Effector CD8-positive, alpha-beta T cell (primary cell): ENCODE data around the gene POLR2I.
"Not testable (repeated sequence)": the region's sequence is repeated elsewhere in the genome, so short reads cannot be mapped to it uniquely, and the experiment has no call there.

ENCODE experiments used
- DNase-seq: peaks from one replicate; lab custom pipeline; 2025; lab: John Stamatoyannopoulos, UW

POLR2I gene

GRCh38 chr19:36101550-36102327 lies 12.9 kb downstream of the POLR2I start:
- DNase-seq = no peak

- DNase-seq = no peak
Observed at GRCh38 chr19:36100476-36100875, 14.2 kb downstream of the POLR2I start.

GRCh38 chr19:36099166-36099785 lies 15.4 kb downstream of the POLR2I start:
- no peak for DNase-seq

- DNase-seq = no peak
Observed at GRCh38 chr19:36097036-36097435, 17.6 kb downstream of the POLR2I start.

DNA sequence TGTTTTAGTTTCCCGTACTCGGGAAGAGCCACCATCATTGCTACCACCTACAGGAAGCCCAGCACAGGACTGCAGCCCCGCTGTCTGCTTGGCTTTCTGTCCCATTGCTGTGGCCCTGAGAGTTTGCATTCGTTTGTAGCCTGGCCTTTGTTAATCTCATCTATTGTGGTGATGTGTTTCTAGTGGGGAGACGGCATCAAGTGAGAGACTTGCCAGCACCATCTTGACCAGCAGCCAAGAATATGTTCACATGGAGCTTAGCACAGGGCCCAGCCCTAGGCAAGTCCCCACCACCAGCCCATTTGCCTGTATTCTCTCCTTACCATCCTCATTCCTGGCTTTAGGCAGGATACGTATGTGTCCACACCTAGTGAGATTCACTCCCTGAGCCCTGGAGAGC lies 21.0 kb downstream of the POLR2I start:
- DNase-seq = no peak

DNA sequence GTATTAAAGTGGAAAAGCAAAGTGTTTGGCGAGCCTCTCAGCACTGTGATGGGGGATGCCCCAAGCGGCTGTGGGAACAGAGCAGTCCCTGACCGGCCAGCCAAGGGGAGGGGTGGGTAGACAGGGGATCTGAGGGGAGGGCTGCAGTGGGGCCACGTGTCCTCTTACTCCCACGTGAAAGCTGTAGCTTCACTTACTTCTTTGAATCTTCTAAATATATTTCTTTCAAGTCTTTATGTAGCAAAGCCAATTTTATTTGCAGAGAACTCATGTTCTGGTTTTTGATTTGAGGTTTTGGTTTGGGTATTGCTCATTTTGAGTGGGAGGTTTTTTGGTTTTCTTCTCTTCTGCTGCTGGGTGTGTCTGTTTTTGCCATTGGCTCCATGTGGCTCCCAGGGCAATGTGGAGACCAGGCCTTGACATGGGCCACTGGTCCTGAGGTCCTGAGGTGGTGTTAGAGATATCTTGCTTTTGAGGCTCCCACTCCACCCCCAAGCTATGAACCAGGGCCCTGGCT lies 21.5 kb downstream of the POLR2I start:
- no peak for DNase-seq

DNA sequence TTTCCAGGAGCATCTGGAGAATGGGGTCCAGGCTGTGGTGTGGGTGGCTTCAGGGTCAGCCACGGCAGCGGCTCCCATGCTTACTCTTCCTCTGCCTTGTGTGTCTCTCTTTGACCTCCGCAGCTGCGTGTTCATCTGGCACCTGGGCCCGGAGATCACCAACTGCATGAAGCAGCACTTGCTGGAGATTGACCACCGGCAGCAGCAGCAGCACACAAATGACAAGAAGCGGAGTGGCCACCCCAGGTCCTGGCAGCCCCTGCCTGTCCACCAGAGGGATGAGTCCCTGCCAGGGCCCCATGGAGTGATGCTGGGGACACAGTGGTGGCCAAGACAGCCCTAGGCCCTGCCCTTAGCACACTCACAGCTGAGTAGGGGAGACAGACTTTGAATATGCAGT lies 22.1 kb downstream of the POLR2I start:
- DNase-seq = no peak

DNA sequence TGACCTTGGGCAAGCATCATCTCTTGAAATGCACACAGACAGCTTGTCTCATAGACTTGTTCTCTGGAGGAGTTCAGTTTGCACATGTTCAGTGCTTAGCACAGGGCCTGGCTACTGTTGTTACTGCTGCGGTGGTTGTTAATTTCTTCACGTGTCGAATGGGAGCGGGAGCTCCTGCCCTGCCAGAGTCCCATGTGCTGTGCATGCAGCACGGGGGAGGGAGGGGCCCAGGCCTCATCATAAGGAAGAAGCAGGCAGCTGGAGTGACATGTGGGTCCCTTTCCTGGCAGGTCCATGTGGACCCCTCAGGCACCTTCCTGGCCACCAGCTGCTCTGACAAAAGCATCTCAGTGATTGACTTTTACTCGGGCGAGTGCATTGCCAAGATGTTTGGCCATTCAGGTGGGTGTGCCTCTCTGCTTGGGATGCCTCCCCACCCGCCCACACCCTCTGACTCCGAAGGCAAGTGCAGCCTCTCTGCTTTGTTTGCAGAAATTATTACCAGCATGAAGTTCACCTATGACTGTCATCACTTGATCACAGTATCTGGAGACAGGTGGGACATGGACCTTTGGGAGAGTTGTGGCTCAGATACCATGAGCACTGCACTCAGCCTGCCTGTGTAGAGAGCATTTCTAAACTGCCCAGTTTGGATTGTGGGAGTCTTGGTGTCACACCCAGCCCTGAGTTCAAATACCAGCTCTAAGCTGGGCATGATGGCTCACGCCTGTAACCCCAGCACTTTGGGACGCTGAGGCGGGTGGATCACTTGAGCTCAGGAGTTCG lies 23.6 kb downstream of the POLR2I start:
- DNase-seq = no peak

DNA sequence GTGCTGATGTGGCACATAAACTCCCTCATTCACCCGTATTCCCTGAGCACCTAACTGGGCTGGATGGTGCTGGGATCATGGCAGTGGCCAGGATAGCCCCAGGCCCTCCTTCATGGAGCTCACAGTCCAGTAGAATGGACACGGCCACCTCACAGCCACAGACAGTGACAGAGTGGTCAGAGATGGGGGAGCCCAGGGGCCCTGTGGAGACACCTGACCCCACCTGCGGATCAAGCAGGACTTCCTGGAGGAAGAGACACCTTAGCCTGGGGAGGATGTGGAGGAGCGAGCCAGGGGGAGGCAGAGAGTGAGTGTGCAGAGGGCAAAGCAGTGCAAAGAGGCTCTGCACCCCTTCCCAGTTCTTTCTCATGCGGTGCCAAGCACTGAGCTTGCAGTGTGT lies 24.8 kb downstream of the POLR2I start:
- DNase-seq = no peak

DNA sequence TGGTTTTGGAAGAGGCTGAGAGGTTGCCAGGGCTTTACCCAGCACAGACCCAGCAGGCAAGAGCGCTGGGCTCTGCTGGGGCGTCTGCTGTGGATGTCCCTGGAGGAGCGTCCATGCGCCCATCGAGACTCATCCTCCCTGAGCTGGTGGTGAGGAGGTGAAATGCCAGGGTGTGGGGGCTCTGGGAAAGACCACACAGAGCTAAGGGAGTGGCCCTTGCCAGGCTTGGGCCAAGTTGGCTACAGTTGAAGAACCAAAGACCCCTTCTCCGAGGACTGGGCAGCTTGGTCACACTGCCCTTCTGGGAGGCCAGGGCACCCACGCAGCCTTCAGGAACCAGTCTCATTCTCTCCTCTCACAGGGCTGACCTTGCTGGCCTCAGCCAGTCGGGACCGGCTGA lies 28.3 kb downstream of the POLR2I start:
- no peak for DNase-seq

DNA sequence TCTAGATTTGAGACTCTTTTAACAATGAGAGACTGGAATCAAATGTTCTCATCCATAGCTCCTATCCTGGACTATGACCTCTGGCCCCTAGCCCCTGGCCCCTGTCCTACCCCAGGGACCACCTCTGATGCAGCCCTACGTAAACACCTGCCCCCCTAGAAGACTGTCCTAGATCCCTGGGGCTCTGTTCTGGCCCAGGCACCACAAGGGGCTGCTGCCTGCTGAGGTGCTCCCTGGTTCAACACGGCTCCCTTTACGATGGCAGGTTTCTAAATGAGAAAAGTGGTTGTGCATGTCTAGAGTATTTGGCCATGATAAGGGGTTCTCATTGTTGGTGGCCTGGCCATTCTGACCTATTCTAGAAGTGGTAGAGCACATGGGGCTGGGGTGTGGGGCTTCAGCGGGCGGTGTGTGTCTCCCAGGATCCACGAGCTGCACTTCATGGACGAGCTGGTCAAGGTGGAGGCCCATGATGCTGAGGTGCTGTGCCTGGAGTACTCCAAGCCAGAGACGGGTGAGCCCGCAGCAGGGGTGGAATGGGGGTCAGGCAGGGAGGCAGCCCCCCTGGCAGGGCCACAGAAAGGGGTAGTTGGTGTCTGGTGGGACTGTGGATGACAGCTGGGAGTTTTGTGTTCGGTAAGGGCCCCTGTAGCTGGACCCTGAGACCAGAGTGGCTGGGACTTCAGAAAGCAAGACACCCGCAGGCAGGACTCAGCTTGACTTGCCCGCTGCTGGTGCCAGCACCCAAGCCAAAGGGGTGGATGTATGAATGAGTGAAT lies 30.3 kb downstream of the POLR2I start:
- DNase-seq = no peak

DNA sequence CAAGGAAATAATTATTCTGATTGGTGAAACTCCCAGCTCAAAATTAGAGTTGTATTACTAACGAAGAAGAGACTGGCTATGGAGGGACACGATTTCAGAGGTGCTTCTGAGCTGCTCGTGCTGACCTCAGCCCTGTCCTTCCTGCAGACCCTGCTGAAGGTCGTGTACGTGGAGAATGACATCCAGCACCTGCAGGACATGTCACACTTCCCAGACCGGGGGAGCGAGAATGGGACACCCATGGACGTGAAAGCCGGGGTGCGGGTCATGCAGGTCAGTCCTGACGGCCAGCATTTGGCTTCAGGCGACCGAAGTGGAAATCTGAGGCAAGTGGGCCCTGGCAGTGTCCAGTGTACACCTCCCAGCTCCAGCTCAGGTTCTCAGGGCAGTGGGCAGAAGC lies 31.8 kb downstream of the POLR2I start:
- DNase-seq = no peak

GRCh38 chr19:36081894-36082293 lies 32.8 kb downstream of the POLR2I start:
- no peak for DNase-seq

- DNase-seq = no peak
Observed at GRCh38 chr19:36081385-36081784, 33.3 kb downstream of the POLR2I start.

GRCh38 chr19:36079389-36079945 lies 35.2 kb downstream of the POLR2I start:
- DNase-seq = no peak

DNA sequence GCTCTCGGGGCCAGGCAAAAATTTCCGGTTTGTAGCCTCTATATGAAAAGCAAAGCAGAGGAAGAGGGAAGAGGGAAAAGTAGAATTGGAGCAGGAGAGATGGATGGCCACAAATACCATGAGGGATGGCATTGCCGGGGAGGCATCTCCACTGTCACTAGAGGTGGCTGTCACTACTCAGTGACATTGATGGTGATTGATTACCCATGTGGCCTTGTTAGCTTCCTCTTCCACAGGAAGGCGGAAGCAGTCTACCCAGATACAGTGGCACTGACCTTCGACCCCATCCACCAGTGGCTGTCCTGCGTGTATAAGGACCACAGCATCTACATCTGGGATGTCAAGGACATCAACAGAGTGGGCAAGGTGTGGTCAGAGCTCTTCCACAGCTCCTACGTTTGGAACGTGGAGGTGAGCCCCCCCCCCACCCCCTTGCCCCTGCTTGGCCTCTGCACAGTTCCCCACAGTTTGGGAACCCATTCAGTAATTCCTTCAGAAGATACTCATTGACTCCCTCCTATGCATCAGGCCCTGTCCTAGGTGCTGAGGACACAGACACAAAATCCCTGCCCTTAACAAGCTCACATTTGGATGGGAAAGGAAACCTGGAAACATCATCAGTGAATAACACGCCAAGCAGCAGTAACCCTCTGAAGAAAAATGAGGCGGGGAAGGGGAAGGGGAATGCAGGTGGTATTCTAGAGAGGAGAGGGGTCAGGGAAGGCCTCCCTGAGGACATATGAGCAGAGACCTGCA lies 41.4 kb downstream of the POLR2I start:
- no peak for DNase-seq

DNA sequence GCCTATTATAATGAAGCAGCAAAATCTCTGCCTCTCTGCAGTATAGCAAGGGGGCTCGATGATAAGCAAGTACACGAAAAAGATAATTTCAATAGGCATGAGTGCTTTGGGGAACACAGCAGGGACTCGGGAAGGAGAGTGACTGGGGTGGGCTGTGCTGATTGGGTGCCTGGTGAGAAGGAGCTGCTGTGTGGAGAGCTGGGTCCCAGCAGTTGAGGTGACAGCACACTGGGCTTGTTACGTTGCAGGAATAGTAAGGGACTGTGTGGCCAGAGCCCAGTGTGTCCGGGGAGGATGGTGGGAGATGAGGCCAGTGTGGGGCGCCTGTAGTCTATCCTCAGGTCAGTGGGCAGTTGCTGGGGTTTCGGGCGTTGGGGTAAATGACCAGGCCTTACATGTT lies 42.6 kb downstream of the POLR2I start:
- DNase-seq = no peak

- not testable (repeated sequence) for DNase-seq
Observed at GRCh38 chr19:36068810-36069499, 45.7 kb downstream of the POLR2I start.

DNA sequence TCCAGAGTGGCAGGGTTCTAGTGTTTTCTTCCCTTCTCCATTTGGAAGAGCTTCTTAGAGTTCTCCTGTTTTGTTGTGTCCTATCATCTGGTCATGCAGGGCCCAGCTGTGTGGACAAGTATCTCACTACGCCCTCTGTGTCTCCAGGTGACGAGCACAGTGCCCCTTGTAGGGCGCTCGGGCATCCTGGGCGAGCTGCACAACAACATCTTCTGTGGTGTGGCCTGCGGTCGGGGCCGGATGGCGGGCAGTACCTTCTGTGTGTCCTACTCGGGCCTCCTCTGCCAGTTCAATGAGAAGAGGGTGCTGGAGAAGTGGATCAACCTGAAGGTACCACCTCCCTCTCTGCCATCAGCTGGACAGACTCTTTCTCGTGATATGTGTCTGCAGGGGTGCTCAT lies 47.0 kb downstream of the POLR2I start:
- DNase-seq = no peak

DNA sequence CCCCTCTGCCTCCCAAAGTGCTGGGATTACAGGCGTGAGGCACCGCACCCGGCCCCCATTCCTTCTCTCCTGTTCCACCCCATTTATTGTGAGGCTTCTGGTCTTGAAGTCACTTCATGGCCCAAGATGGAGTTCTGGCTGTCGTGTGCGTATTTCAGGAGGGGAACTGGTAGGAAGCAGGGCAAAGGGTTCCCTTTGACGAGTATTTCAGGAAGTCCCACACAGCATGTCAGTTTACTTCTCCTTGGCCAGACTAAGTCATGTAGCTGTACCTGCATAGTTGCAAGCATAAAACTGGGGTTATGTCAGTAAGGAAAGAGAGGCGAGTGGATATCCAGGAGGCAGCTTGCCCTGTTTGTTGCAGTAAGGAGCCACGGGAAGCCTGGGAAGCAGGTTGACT lies 49.8 kb downstream of the POLR2I start:
- no peak for DNase-seq
